H1 (cell line): Measurements from ENCODE around the gene CAMK2G. TPM values are rescaled to one million over a fixed set of nuclear protein-coding genes. Genes with fewer than 3 reads are reported as not detected.

Experiments used
- CTCF ChIA-PET: fragments of 300-600 bp; sonication (Branson Sonifier 250); formaldehyde crosslinking; loops from one replicate; lab custom pipeline; 2021; ENCODE audit not compliant: partially characterized antibody; lab: Charles Lee
- POLR2A ChIA-PET: fragments of 300-600 bp; sonication (Branson Sonifier 250); formaldehyde crosslinking; loops from one replicate; lab custom pipeline; 2021; ENCODE audit warnings: inconsistent platforms; ENCODE audit not compliant: partially characterized antibody; lab: Charles Lee
- DNase-seq, 2 experiments: peaks; one replicate each; pipeline versions ENCODE4 v3.0.0 to v3.0.0-alpha.2; 2010 to 2022; ENCODE audit warnings: low spot score in 2 of 2, low read depth in 1 of 2, mixed read lengths in 1 of 2
- FAIRE-seq: peaks from 2 replicates; lab custom pipeline; 2011; peaks lifted over from hg19 to GRCh38; lab: Jason Lieb, UNC
- H2AFZ ChIP-seq: 2 replicates; pipeline ENCODE4 v1.8.1; 2012; ENCODE audit warnings: low read length, inconsistent platforms
- H2AK5ac ChIP-seq: 2 replicates; pipeline ENCODE4 v1.6.1; 2013; ENCODE audit warnings: low read depth, low read length
- H2BK120ac ChIP-seq: replicated peaks from 2 replicates; pipeline ENCODE3; 2013; ENCODE audit warnings: low read depth, low read length, inconsistent platforms
- H2BK12ac ChIP-seq: 2 replicates; pipeline ENCODE4 v1.6.1; 2013; ENCODE audit warnings: low read depth, low read length
- H2BK15ac ChIP-seq: 2 replicates; pipeline ENCODE4 v1.6.1; 2013; ENCODE audit warnings: low read length
- H2BK20ac ChIP-seq: 2 replicates; pipeline ENCODE4 v1.6.1; 2013; ENCODE audit warnings: low read length
- H2BK5ac ChIP-seq: 2 replicates; pipeline ENCODE4 v1.6.1; 2013; ENCODE audit warnings: low read depth, low read length
- H3K14ac ChIP-seq: 2 replicates; pipeline ENCODE4 v1.6.1; 2013; ENCODE audit warnings: inconsistent platforms; ENCODE audit not compliant: insufficient read length
- H3K18ac ChIP-seq: 2 replicates; pipeline ENCODE4 v1.6.1; 2013; ENCODE audit warnings: low read length; ENCODE audit errors: extremely low read depth
- H3K23ac ChIP-seq: 2 replicates; pipeline ENCODE4 v1.6.1; 2013; ENCODE audit warnings: inconsistent platforms; ENCODE audit not compliant: insufficient read length
- H3K23me2 ChIP-seq: 2 replicates; pipeline ENCODE4 v1.6.1; 2013; ENCODE audit warnings: low read depth, low read length
- H3K27ac ChIP-seq: 2 replicates; pipeline ENCODE4 v1.6.1; 2011; ENCODE audit warnings: low read depth, low read length, inconsistent platforms
- H3K27me3 ChIP-seq, 4 experiments: replicated peaks in 1 of 4; 1 replicate in 1 of 4; 2 replicates in 3 of 4; pipeline versions ENCODE4 v1.6.1 to v1.8.1; 2011 to 2013; ENCODE audit warnings: low read length in 3 of 4, mild to moderate bottlenecking in 3 of 4, inconsistent platforms in 2 of 4, mixed read lengths in 2 of 4, moderate library complexity in 1 of 4; ENCODE audit not compliant: control insufficient read depth in 3 of 4, insufficient read depth in 3 of 4; ENCODE audit errors: extremely low read depth in 1 of 4
- H3K36me3 ChIP-seq, 4 experiments: 2 replicates each; pipeline versions ENCODE4 v1.6.1 to v1.8.1; 2011 to 2013; ENCODE audit warnings: mild to moderate bottlenecking in 4 of 4, low read length in 3 of 4, moderate library complexity in 2 of 4, control low read depth in 1 of 4, inconsistent platforms in 1 of 4; ENCODE audit not compliant: insufficient read depth in 4 of 4, control insufficient read depth in 2 of 4
- H3K4ac ChIP-seq: replicated peaks from 2 replicates; pipeline ENCODE3; 2013; ENCODE audit warnings: low read length, low read depth, mixed read lengths, inconsistent platforms; ENCODE audit not compliant: insufficient read length
- H3K4me1 ChIP-seq, 4 experiments: replicated peaks in 1 of 4; 1 replicate in 1 of 4; 2 replicates in 3 of 4; pipeline versions ENCODE4 v1.6.1 to v1.8.1; 2011 to 2013; ENCODE audit warnings: low read length in 3 of 4, inconsistent platforms in 2 of 4, mixed read lengths in 1 of 4; ENCODE audit not compliant: insufficient read depth in 4 of 4, control insufficient read depth in 3 of 4
- H3K4me2 ChIP-seq, 2 experiments: 2 replicates each; pipeline versions ENCODE4 v1.6.1 to v1.8.1; 2011 to 2013; ENCODE audit warnings: low read depth in 2 of 2, low read length in 2 of 2, control low read depth in 1 of 2, inconsistent platforms in 1 of 2, mild to moderate bottlenecking in 1 of 2; ENCODE audit not compliant: insufficient read depth in 1 of 2
- H3K4me3 ChIP-seq, 4 experiments: fragments of 200-600, 300-600 bp in 1 of 4; sonication (generic), shearing (Covaris generic), sonication (Bioruptor Twin) in 1 of 4; 2 replicates each; pipeline versions ENCODE4 v1.5.1 to v1.8.1; 2011 to 2016; ENCODE audit warnings: low read length in 4 of 4, low read depth in 3 of 4, control low read depth in 2 of 4, inconsistent platforms in 2 of 4, mild to moderate bottlenecking in 2 of 4, mixed read lengths in 1 of 4, moderate library complexity in 1 of 4; ENCODE audit not compliant: insufficient read depth in 2 of 4; ENCODE audit errors: extremely low read depth in 1 of 4
- H3K56ac ChIP-seq: replicated peaks from 2 replicates; pipeline ENCODE3; 2013; ENCODE audit warnings: low read depth, mild to moderate bottlenecking, mixed read lengths, low read length, inconsistent platforms; ENCODE audit not compliant: insufficient read length
- H3K79me1 ChIP-seq: 2 replicates; pipeline ENCODE4 v1.6.1; 2013; ENCODE audit warnings: low read depth, low read length, control low read depth
- H3K79me2 ChIP-seq, 2 experiments: 2 replicates each; pipeline versions ENCODE4 v1.6.1 to v1.8.1; 2012 to 2013; ENCODE audit warnings: low read length in 2 of 2, mild to moderate bottlenecking in 2 of 2, inconsistent platforms in 1 of 2; ENCODE audit not compliant: insufficient read depth in 2 of 2, control insufficient read depth in 1 of 2
- H3K9ac ChIP-seq, 4 experiments: replicated peaks in 1 of 4; 1 replicate in 1 of 4; 2 replicates in 3 of 4; pipeline versions ENCODE4 v1.6.1 to v1.8.1; 2011 to 2013; ENCODE audit warnings: low read depth in 3 of 4, low read length in 3 of 4, control low read depth in 2 of 4, mild to moderate bottlenecking in 2 of 4, moderate library complexity in 2 of 4, inconsistent platforms in 1 of 4; ENCODE audit errors: extremely low read depth in 1 of 4
- H3K9me3 ChIP-seq, 2 experiments: 2 replicates each; pipeline versions ENCODE4 v1.6.1 to v1.8.1; 2012 to 2013; ENCODE audit warnings: mild to moderate bottlenecking in 2 of 2, moderate library complexity in 2 of 2, control low read depth in 1 of 2, inconsistent platforms in 1 of 2, low read depth in 1 of 2, low read length in 1 of 2, mixed read lengths in 1 of 2; ENCODE audit not compliant: insufficient read depth in 2 of 2
- H4K20me1 ChIP-seq, 2 experiments: replicated peaks in 1 of 2; 2 replicates each; pipeline versions ENCODE3 to v1.8.1; 2011 to 2013; ENCODE audit warnings: inconsistent platforms in 2 of 2, low read length in 2 of 2, mild to moderate bottlenecking in 1 of 2; ENCODE audit not compliant: insufficient read depth in 2 of 2, control insufficient read depth in 1 of 2
- H4K5ac ChIP-seq: 2 replicates; pipeline ENCODE4 v1.6.1; 2013; ENCODE audit warnings: low read length, low read depth, mixed read lengths, inconsistent platforms; ENCODE audit not compliant: insufficient read length
- H4K8ac ChIP-seq: 2 replicates; pipeline ENCODE4 v1.8.0; 2013; ENCODE audit warnings: mild to moderate bottlenecking, moderate library complexity, low read length, inconsistent platforms; ENCODE audit not compliant: insufficient read depth; ENCODE audit errors: extremely low read depth
- H4K91ac ChIP-seq: replicated peaks from 2 replicates; pipeline ENCODE3; 2013; ENCODE audit warnings: low read length, mixed read lengths, inconsistent platforms; ENCODE audit not compliant: insufficient read length
- BCL11A ChIP-seq, 2 experiments: IDR thresholded peaks; one replicate each; pipeline ENCODE4 v1.6.1; 2011; ENCODE audit warnings: low read depth in 2 of 2, low read length in 2 of 2, mild to moderate bottlenecking in 2 of 2
- CEBPB ChIP-seq: IDR thresholded peaks from 2 replicates; pipeline ENCODE4 v1.6.1; 2012; ENCODE audit warnings: low read depth, low read length
- EGR1 ChIP-seq: IDR thresholded peaks from 2 replicates; pipeline ENCODE4 v1.6.1; 2011; ENCODE audit warnings: low read depth, low read length, borderline replicate concordance
- GABPA ChIP-seq: IDR thresholded peaks from 2 replicates; pipeline ENCODE4 v1.6.1; 2011; ENCODE audit warnings: mild to moderate bottlenecking, low read length, moderate library complexity, borderline replicate concordance; ENCODE audit not compliant: insufficient read depth
- GTF2F1 ChIP-seq: IDR thresholded peaks from 2 replicates; pipeline ENCODE4 v1.6.1; 2012; ENCODE audit warnings: low read depth, low read length, improper control_type of control experiment, borderline replicate concordance
- KDM4A ChIP-seq: IDR thresholded peaks from one replicate; pipeline ENCODE4 v1.7.1; 2012; ENCODE audit warnings: low read depth, mild to moderate bottlenecking, moderate library complexity, low read length, inconsistent platforms; ENCODE audit not compliant: severe bottlenecking
- MAFK ChIP-seq: IDR thresholded peaks from 2 replicates; pipeline ENCODE4 v1.6.1; 2012; ENCODE audit warnings: low read depth, mild to moderate bottlenecking, improper control_type of control experiment, low read length
- NRF1 ChIP-seq: IDR thresholded peaks from 2 replicates; pipeline ENCODE4 v1.6.1; 2011; ENCODE audit warnings: mild to moderate bottlenecking, low read depth, low read length, improper control_type of control experiment
- SIRT6 ChIP-seq: IDR thresholded peaks from one replicate; pipeline ENCODE4 v1.7.1; 2012; ENCODE audit warnings: low read length, inconsistent platforms
- SIX5 ChIP-seq: IDR thresholded peaks from 2 replicates; pipeline ENCODE4 v1.6.1; 2011; ENCODE audit warnings: mild to moderate bottlenecking, low read depth, low read length
- SP2 ChIP-seq: IDR thresholded peaks from 2 replicates; pipeline ENCODE4 v1.6.1; 2012; ENCODE audit warnings: mild to moderate bottlenecking, low read length, inconsistent platforms
- TAF1 ChIP-seq: IDR thresholded peaks from 2 replicates; pipeline ENCODE4 v1.6.1; 2011; ENCODE audit warnings: mild to moderate bottlenecking, low read depth, low read length
- TAF7 ChIP-seq: optimal IDR thresholded peaks from 2 replicates; pipeline ENCODE3; 2011; ENCODE audit warnings: low read depth, mild to moderate bottlenecking, inconsistent platforms, low read length, moderate library complexity, borderline replicate concordance
- WGBS, 2 experiments: shearing (Covaris generic) in 1 of 2; methylation state at CpG; one replicate each; pipeline versions ENCODE4 v1.1.6 to v1.1.7; 2013 to 2015; ENCODE audit warnings: low lambda C conversion rate in 2 of 2, mixed read lengths in 2 of 2, inconsistent platforms in 1 of 2, low coverage in 1 of 2, missing lambda C conversion rate in 1 of 2; ENCODE audit not compliant: insufficient replicate concordance in 2 of 2, insufficient coverage in 1 of 2, insufficient read length in 1 of 2; ENCODE audit errors: extremely low coverage in 1 of 2, missing lambda C conversion rate in 1 of 2; 5-methylcytosine and 5-hydroxymethylcytosine counted together
- polyA plus RNA-seq, 7 experiments: library from polyadenylated mRNA; depleted of rRNA in 3 of 7; stranded (reverse) in 5 of 7; unstranded in 2 of 7; fragments of >200 nt in 5 of 7; fragments of 200-250 nt in 2 of 7; gene quantifications; 1 replicate in 5 of 7; 2 replicates in 1 of 7; 4 replicates in 1 of 7; pipeline versions ENCODE4 v1.2.1 to v1.2.3, GENCODE V29; 2011 to 2013; ENCODE audit warnings: missing spikeins in 2 of 7, mixed read lengths in 2 of 7
- total RNA-seq: library from RNA; stranded (reverse); fragmentation: NEBNext Ultra II Directional; extraction: Animal tissue kit (Norgen Biotek cat#: 25700); gene quantifications from 2 replicates; pipeline ENCODE4 v1.2.1, GENCODE V29; 2021

Gene CAMK2G
- total and polyA plus RNA-seq, 2 of the 8 experiments (the other 6 are each of a cell fraction or from before 2014, with no cell fraction given), result 28.9 to 31.7 TPM

- Histone ChIP-seq H2BK12ac (no peak overlapping the region), H3K56ac (no peak overlapping the region), H3K9ac (no peak overlapping the region), H3K14ac (no peak overlapping the region), H2BK20ac (no peak overlapping the region), H4K20me1 (peaks cover 3 to 15% of the 10 kb centered on the region in 2 experiments), H2BK15ac (no peak overlapping the region), H3K4me2 (no peak overlapping the region), H3K23me2 (peaks cover 15% of the 10 kb centered on the region; the same call in 1 of the 2 replicates), H2AFZ (no peak overlapping the region), H3K79me2 (peaks cover 0 to 7% of the 10 kb centered on the region in 2 experiments; a peak in 2 of 4 replicates), H3K9me3 (no peaks in the 10 kb centered on the region), H3K4me1 (peaks cover 0 to 4% (median under 1%) of the 10 kb centered on the region in 4 experiments; a peak in 4 of 7 replicates), H2BK5ac (no peak overlapping the region), H4K8ac (no peak overlapping the region), H2BK120ac (no peak overlapping the region), H3K18ac (no peak overlapping the region), H3K4ac (no peak overlapping the region), H4K91ac (no peak overlapping the region), H3K4me3 (no peak overlapping the region), H4K5ac (no peak overlapping the region), H3K23ac (no peak overlapping the region), H3K27me3 (no peaks in the 10 kb centered on the region), H3K79me1 (no peaks in the 10 kb centered on the region; the same call in 1 of the 2 replicates), H3K36me3 (peaks cover 6 to 22% (median 15%) of the 10 kb centered on the region in 4 experiments; a peak in 6 of 8 replicates), H3K27ac (no peak overlapping the region), H2AK5ac (no peak overlapping the region)
- 94% methylated on average over 10 of the region's 10 CpGs; no CpG with 5 or more reads in 1 of the 2 experiments for WGBS, 2 experiments
- CTCF ChIA-PET, result interaction anchor here (0.6 to 1.4 kb wide), 6 partner anchors 8 to 100 kb away, joined by 3 to 5 read pairs (median 3); no protein-coding TSS in a partner anchor
- DNase-seq (no peak), FAIRE-seq (no peak)
- POLR2A ChIA-PET, result interaction anchor here (1.1 to 3.2 kb wide), 4 partner anchors 9 to 21 kb away, joined by 3 to 9 read pairs (median 3); no protein-coding TSS in a partner anchor
- TF ChIP-seq CEBPB, result no peak
- TF ChIP-seq MAFK, result no peak
- TF ChIP-seq TAF1, result no peak
- no peak for TF ChIP-seq BCL11A (IDR thresholded peaks at IDR 0.05; ENCODE audit: low read depth in 2 of 2, low read length in 2 of 2)
- no peak for TF ChIP-seq EGR1
- TF ChIP-seq TAF7, result no peak
- TF ChIP-seq KDM4A, result no peak
- no peak for TF ChIP-seq GTF2F1
- TF ChIP-seq GABPA, result no peak
- TF ChIP-seq SIRT6, result no peak
- TF ChIP-seq SP2, result no peak
- no peak for TF ChIP-seq NRF1
- no peak for TF ChIP-seq SIX5
Measured at GRCh38 chr10:73789659-73790055, 84.7 kb downstream of the CAMK2G start.
